ENCODE results near the gene AK5.

DNA sequence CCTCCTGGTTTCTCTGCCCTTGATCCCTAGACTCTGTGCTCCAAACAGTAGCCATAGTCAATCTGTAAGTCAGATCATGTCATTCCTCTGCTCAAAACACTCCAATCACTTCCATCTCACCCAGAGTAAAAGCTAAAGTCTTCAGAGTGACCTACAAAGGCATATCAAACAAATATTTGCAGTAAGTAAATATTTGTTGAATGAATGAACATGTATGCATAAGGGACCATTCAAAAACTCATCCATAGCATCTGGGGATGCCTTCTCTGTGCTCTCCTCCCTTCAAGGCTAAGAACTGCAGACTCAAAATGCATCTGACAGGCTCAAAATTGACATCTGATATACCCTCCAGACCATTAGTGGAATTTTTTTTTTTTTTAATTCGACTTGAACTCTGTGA is 18.1 kb upstream of the AK5 start:
- TF ChIP-seq CTCF (IDR thresholded peaks at IDR 0.05; ENCODE audit: low read length) (no peak), EZH2phosphoT487 (IDR thresholded peaks at IDR 0.05; ENCODE audit: low read length) (no peak), EZH2 (optimal IDR thresholded peaks at IDR 0.05; ENCODE audit: low read depth, low read length) (no peak)

Data from MM.1S (cell line).